Progenitor cell of endocrine pancreas (in vitro differentiated cells): ENCODE measurements around the gene TJAP1. TPM values are rescaled to one million over a fixed set of nuclear protein-coding genes. Genes with fewer than 3 reads are reported as not detected.
A peak's percentile ranks its signal among the peaks of the same experiment; 100 is the strongest.

ENCODE experiments used
- DNase-seq: peaks from one replicate; pipeline ENCODE4 v3.0.0; 2021; ENCODE audit warnings: low spot score; ENCODE audit not compliant: unreplicated experiment
- H3K27ac Mint-ChIP-seq: 2 replicates; pipeline ENCODE4 v1.8.0; 2021; ENCODE audit warnings: mild to moderate bottlenecking, moderate library complexity, mixed read lengths
- H3K27me3 Mint-ChIP-seq: 2 replicates; pipeline ENCODE4 v1.8.0; 2021; ENCODE audit warnings: mixed read lengths
- H3K36me3 Mint-ChIP-seq: 2 replicates; pipeline ENCODE4 v1.8.0; 2022; ENCODE audit warnings: mixed read lengths; ENCODE audit not compliant: insufficient read depth
- H3K4me1 Mint-ChIP-seq: 2 replicates; pipeline ENCODE4 v1.8.0; 2021; ENCODE audit warnings: low read depth, mixed read lengths
- H3K4me3 Mint-ChIP-seq: 2 replicates; pipeline ENCODE4 v1.8.0; 2021; ENCODE audit warnings: low read depth, mild to moderate bottlenecking, moderate library complexity, mixed read lengths
- H3K9me3 Mint-ChIP-seq: 2 replicates; pipeline ENCODE4 v1.8.0; 2021; ENCODE audit warnings: low read depth, mixed read lengths
- total RNA-seq: library from RNA; stranded (reverse); gene quantifications from 2 replicates; pipeline ENCODE4 v1.2.1, GENCODE V29; 2021
- TF ChIP-seq, protein P1 (sequence below): fragments of 200-600 bp; sonication (generic); IDR thresholded peaks from one replicate; pipeline ENCODE4 v1.5.0; 2021; ENCODE audit warnings: antibody characterized with exemption, mild to moderate bottlenecking; ENCODE audit not compliant: unreplicated experiment

The TJAP1 gene
- total RNA-seq, 1 donor from 2014 or later: 65.8 TPM

DNA sequence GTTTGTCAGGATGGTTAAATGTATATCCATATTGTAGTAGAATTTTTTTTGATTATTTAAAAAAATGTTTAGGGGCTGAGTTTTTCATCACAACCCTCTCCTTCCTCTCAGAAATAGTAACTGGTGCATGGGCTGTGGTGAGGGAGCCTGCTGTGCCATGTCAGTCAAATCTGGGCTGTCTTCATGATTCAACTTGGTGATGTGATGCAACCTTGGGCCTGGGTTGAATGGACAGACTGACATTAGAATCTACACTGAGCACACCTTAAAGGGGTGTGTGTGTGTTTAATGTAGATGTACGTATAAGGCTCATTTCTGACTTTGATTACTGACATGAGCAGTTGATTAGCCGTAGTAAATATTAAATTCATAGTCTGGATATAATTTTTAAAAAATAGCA, 3.7 kb downstream of the TJAP1 start:
- H3K4me1 Mint-ChIP-seq: peaks cover 26% of the 10 kb centered on the region
- DNase-seq: no peak
- H3K27me3 Mint-ChIP-seq: no peaks in the 10 kb centered on the region
- no peaks in the 10 kb centered on the region for H3K9me3 Mint-ChIP-seq
- H3K4me3 Mint-ChIP-seq: no peak overlapping the region
- TF ChIP-seq, protein P1, sequence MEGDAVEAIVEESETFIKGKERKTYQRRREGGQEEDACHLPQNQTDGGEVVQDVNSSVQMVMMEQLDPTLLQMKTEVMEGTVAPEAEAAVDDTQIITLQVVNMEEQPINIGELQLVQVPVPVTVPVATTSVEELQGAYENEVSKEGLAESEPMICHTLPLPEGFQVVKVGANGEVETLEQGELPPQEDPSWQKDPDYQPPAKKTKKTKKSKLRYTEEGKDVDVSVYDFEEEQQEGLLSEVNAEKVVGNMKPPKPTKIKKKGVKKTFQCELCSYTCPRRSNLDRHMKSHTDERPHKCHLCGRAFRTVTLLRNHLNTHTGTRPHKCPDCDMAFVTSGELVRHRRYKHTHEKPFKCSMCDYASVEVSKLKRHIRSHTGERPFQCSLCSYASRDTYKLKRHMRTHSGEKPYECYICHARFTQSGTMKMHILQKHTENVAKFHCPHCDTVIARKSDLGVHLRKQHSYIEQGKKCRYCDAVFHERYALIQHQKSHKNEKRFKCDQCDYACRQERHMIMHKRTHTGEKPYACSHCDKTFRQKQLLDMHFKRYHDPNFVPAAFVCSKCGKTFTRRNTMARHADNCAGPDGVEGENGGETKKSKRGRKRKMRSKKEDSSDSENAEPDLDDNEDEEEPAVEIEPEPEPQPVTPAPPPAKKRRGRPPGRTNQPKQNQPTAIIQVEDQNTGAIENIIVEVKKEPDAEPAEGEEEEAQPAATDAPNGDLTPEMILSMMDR: no peak
- peaks cover 6% of the 10 kb centered on the region for H3K36me3 Mint-ChIP-seq
- no peak overlapping the region for H3K27ac Mint-ChIP-seq

DNA sequence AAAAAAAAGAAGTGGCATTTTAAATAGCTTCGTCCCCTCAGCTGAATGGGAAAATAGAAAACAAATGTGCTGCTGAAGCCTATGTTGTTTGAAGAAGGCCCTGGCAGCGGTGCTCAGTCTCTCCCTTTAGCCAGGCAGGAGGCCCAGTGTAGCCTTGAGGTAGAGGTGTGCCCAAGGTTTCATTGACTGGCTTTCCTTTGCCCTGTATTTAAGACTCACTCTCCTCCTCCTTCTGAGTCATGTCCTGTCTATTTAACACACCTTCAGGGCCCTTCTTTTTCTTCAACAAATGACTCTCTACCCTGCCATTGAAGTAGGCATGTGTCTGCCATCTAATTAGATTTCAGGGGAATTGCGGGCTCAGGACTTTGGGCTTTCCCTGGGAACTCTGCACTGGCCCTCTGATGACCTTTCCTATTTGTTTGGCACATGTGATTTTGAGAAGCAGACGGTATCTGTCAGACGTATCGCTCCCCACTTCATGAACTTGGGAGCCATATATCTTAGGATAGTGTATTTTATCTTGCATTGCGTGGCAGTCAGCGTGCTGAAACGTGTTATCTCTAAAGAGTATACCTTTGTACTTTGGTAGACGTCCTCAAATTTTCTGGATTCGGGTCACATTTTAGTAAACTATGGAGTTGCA, 4.3 kb downstream of the TJAP1 start:
- H3K36me3 Mint-ChIP-seq: peaks cover 7% of the 10 kb centered on the region
- H3K27me3 Mint-ChIP-seq: no peaks in the 10 kb centered on the region
- DNase-seq: no peak
- H3K9me3 Mint-ChIP-seq: no peaks in the 10 kb centered on the region
- TF ChIP-seq, protein P1: no peak
- no peak overlapping the region for H3K4me3 Mint-ChIP-seq
- peaks cover 26% of the 10 kb centered on the region for H3K4me1 Mint-ChIP-seq
- H3K27ac Mint-ChIP-seq: peak overlapping the region; percentile 34

DNA sequence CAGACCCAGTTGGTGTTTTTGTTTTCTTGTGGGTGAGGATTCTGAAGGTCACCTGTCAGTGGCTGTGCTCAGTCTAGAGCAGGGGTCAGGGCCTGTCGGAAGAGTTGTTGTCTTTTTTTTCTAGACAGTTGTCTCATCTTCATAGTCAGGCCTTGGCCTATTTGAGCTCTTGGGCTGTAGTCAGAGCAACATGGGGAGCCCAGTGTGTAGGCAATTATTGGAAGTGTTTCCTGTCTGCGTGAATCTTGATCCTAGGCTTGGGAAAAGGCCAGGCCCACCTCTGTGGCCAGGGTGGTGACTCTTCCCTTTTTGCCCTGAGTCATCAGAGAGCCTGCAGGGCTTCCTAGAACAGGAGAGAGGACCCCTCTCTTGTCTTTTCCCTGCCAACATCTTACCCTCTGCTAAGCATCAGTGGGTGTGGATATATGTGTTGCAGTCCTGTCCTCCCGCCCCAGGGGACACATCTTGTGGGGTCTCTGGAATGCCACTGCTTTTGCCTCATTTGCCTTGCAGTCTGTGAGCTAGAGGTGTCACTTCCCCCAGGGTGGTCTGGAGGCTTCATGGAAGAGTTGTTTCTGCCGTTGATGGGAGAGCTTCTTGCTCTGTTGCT, 11.4 kb downstream of the TJAP1 start:
- TF ChIP-seq, protein P1: no peak
- Mint-ChIP-seq H3K27ac (peak overlapping the region; percentile 59), H3K9me3 (no peaks in the 10 kb centered on the region), H3K27me3 (no peaks in the 10 kb centered on the region), H3K4me1 (peaks cover 2% of the 10 kb centered on the region), H3K4me3 (no peak overlapping the region), H3K36me3 (peaks cover 4% of the 10 kb centered on the region)
- no peak for DNase-seq

DNA sequence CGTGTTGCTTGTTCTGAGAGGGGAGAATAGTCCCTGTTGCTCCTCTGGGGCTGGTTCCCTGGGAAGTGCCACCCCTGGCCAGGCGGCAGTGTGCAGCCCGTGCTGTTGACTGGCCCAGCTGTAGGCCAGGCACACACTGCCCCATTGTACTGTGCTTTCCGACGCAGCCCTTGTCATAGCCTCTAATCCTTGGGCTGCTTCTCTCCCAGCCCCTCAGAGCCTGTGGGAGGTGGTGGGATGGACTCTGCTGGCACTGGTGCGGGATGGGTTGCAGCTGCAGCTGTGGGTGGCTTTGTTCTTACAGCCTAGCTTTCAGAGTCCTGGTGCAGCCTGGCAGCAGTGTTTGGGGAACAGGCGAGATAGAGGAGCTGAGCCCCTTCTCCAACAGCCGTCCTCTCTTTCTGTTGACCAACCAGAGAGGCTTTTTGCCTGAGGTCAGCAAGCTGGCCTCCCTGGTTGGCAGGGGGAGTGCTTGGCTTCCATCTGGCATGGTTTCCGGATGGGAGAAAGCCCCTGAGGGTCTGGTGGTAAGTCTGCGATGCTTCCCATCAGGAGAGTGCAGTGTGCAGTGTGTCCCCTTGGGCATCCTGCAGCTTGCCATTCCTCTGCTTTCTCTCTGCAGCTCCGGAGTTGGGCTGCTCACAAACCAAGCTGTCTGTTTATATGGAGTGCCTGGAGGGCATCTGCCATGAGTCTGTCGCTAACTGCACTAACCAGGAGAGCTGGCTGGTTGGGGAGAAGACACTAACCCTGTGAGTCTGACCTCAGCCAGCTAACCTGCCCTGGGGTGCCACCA, 12.1 kb downstream of the TJAP1 start:
- H3K4me3 Mint-ChIP-seq: no peak overlapping the region
- no peaks in the 10 kb centered on the region for H3K27me3 Mint-ChIP-seq
- H3K4me1 Mint-ChIP-seq: peaks cover 2% of the 10 kb centered on the region
- TF ChIP-seq, protein P1: no peak
- H3K36me3 Mint-ChIP-seq: peaks cover 4% of the 10 kb centered on the region
- no peaks in the 10 kb centered on the region for H3K9me3 Mint-ChIP-seq
- no peak overlapping the region for H3K27ac Mint-ChIP-seq
- DNase-seq: no peak

DNA sequence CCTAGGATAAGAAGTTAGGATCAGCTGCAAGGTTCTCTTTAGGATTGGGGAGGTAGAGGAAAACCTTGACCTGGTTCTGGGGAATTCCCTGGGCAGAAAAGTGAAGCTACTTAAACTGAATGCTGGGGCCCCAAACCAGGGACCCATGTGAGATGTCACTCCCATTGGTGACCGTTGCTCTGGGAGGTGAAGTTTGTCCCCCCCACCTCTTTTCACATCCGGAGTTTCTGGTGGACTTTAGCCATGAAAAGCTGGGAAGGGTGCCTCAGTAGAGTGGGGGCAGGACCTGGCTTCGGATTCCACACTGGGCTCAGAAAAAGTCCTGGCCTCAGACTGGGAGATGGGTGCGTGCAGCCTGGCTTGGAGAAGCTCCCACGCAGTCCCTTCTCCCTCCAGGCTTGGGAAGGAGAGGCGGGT, 13.2 kb downstream of the TJAP1 start:
- peaks cover 4% of the 10 kb centered on the region for H3K36me3 Mint-ChIP-seq
- TF ChIP-seq, protein P1: no peak
- no peaks in the 10 kb centered on the region for H3K27me3 Mint-ChIP-seq
- H3K27ac Mint-ChIP-seq: no peak overlapping the region
- no peak for DNase-seq
- H3K9me3 Mint-ChIP-seq: no peaks in the 10 kb centered on the region
- no peak overlapping the region for H3K4me3 Mint-ChIP-seq
- H3K4me1 Mint-ChIP-seq: peaks cover 2% of the 10 kb centered on the region
